Breast epithelium (tissue), 4 donors: Measurements from ENCODE around the gene CDK6. TPM values are rescaled to one million over a fixed set of nuclear protein-coding genes. Genes with fewer than 3 reads are reported as not detected.
A peak's percentile ranks its signal among the peaks of the same experiment; 100 is the strongest.

Experiments
- DNase-seq, 2 donors: peaks; one replicate each; pipeline ENCODE4 v3.0.0-alpha.2; 2019; ENCODE audit warnings: low spot score in 2 of 2
- H3K27ac ChIP-seq, 2 donors: fragments of 200-600 bp; sonication (generic) in 1 of 2; one replicate each; pipeline ENCODE4 v1.5.1; 2016 to 2019; ENCODE audit warnings: mild to moderate bottlenecking in 1 of 2
- H3K27me3 ChIP-seq, 2 donors: fragments of 200-600 bp; sonication (generic) in 1 of 2; one replicate each; pipeline versions ENCODE4 v1.5.1 to v1.6.0; 2017 to 2019; ENCODE audit warnings: control low read depth in 1 of 2, mild to moderate bottlenecking in 1 of 2
- H3K36me3 ChIP-seq: fragments of 200-600 bp; one replicate; pipeline ENCODE4 v1.5.1; 2019
- H3K4me1 ChIP-seq, 2 donors: fragments of 200-600 bp; sonication (generic); one replicate each; pipeline ENCODE4 v1.5.1; 2016 to 2019; ENCODE audit warnings: control low read depth in 1 of 2
- H3K4me3 ChIP-seq, 3 donors: fragments of 200-600 bp; sonication (generic); 1 replicate in 2 of 3; 2 replicates in 1 of 3; pipeline ENCODE4 v1.5.1; 2016 to 2019; ENCODE audit warnings: mild to moderate bottlenecking in 3 of 3, moderate library complexity in 2 of 3
- H3K9me3 ChIP-seq, 2 donors: fragments of 200-600 bp; sonication (generic) in 1 of 2; one replicate each; pipeline ENCODE4 v1.5.1; 2016 to 2019; ENCODE audit warnings: control low read depth in 1 of 2
- POLR2A ChIP-seq: fragments of 450-650 bp; IDR thresholded peaks from one replicate; pipeline ENCODE4 v1.6.1; 2016; ENCODE audit warnings: antibody characterized with exemption, mild to moderate bottlenecking, moderate library complexity
- POLR2AphosphoS5 ChIP-seq, 3 donors: sonication (generic); formaldehyde crosslinking; IDR thresholded peaks; one replicate each; pipeline ENCODE4 v1.6.1; 2017; ENCODE audit warnings: antibody characterized with exemption in 3 of 3
- intact Hi-C: fragments of 100-400 bp; cut with DNase I; formaldehyde crosslinking; loops from one replicate; pipeline ENCODE4 v1.15.1; 2023; ENCODE audit warnings: low total_unique reads
- total RNA-seq, 3 donors: library from RNA; depleted of rRNA; stranded (reverse); fragments of >200 nt; gene quantifications; one replicate each; pipeline ENCODE4 v1.1.0, GENCODE V29; 2016
- TF ChIP-seq, protein P1 (sequence below), 3 donors: fragments of 450-650 bp; IDR thresholded peaks; one replicate each; pipeline ENCODE4 v1.5.1; 2016 to 2017; ENCODE audit warnings: antibody characterized with exemption in 3 of 3, mild to moderate bottlenecking in 3 of 3, moderate library complexity in 3 of 3

CDK6 gene
- total RNA-seq, 3 donors from 2014 or later: 12.8 to 26.2 (median 23.6) TPM

DNA sequence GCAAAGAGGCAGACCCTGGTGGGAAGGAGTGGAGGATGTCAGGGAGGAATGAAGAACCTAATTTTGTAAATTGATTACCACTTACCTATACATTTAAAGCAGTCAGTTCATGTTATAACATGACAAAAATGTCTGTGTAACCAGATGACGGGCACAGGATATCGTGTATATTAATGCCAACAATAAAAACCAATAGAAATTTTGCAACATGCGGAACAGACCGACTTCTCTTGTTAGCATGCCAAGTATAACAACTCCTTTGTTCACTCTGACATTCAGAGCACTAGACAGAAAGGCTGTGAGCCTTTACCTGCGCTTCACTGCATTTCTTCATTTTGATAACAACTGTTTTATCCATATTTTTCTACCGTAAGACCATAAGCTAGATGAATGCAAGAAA lies 29.9 kb downstream of the CDK6 start:
- TF ChIP-seq POLR2AphosphoS5 (IDR thresholded peaks at IDR 0.05) (no peak), POLR2A (no peak)
- TF ChIP-seq, protein P1, sequence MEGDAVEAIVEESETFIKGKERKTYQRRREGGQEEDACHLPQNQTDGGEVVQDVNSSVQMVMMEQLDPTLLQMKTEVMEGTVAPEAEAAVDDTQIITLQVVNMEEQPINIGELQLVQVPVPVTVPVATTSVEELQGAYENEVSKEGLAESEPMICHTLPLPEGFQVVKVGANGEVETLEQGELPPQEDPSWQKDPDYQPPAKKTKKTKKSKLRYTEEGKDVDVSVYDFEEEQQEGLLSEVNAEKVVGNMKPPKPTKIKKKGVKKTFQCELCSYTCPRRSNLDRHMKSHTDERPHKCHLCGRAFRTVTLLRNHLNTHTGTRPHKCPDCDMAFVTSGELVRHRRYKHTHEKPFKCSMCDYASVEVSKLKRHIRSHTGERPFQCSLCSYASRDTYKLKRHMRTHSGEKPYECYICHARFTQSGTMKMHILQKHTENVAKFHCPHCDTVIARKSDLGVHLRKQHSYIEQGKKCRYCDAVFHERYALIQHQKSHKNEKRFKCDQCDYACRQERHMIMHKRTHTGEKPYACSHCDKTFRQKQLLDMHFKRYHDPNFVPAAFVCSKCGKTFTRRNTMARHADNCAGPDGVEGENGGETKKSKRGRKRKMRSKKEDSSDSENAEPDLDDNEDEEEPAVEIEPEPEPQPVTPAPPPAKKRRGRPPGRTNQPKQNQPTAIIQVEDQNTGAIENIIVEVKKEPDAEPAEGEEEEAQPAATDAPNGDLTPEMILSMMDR (IDR thresholded peaks at IDR 0.05): no peak
- no peak overlapping the region for H3K4me3 ChIP-seq
- DNase-seq: no peak
- H3K36me3 ChIP-seq: no peaks in the 10 kb centered on the region
- H3K27ac ChIP-seq: no peak overlapping the region
- intact Hi-C loops: no loop called here
- H3K27me3 ChIP-seq: no peaks in the 10 kb centered on the region
- H3K9me3 ChIP-seq: no peaks in the 10 kb centered on the region
- no peaks in the 10 kb centered on the region for H3K4me1 ChIP-seq

DNA sequence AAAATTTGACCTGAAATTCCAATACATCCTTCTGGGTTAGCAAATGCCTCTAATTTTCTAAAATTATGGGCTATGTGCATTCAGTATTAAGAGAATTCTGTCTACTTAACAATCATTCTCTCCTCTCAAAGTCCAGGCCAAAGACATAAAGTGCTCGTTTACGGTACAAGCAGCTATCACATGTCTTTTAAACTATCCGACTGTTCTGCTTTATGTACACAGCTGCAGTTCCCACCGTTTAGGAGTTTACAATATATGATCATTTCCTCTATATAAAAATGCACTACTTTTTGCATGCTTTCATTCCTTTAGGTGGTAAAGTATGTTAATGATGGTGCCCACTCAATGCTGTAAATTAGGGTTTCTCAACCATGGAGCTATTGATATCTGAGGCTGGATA lies 34.0 kb downstream of the CDK6 start:
- Histone ChIP-seq H3K27ac (no peak overlapping the region), H3K27me3 (no peaks in the 10 kb centered on the region), H3K9me3 (no peaks in the 10 kb centered on the region), H3K4me3 (no peak overlapping the region), H3K36me3 (no peaks in the 10 kb centered on the region), H3K4me1 (no peaks in the 10 kb centered on the region)
- DNase-seq: no peak
- intact Hi-C loops: no loop called here
- TF ChIP-seq POLR2AphosphoS5 (IDR thresholded peaks at IDR 0.05) (no peak), POLR2A (no peak)
- TF ChIP-seq, protein P1 (IDR thresholded peaks at IDR 0.05): no peak

DNA sequence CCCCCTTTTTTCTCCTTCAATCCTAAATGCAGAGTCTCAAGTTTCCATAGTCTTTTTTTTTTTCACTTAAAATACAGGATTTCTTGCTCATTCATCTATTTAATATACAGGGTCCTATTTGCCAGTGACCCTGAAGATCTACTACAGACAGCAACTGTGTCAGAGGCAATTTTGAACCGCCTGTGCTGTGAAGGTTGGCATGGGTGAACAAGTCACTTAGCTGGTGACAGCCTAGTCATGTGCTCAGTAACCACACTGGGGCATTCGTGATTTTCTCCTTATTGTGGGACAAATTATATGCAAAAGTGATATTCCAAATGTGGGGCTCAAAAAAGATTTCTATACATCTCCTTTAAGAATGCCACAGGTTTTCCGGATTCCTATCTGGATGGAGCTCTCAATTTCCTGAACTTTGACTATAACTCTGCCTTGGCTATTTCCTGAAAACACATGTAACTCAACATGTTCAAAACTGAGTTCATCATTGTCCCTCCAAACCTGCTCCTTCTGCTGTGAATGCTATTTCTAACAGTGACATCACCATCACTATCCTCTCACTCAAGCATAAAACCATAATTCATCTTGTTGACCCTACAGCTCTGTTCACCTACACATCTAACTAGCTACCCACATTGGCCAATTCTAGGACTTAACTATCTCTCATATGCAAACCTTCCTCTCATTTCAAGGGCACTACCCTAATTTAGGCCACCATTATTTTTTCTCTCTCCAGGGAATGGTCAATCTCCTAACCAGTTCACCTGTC lies 36.7 kb downstream of the CDK6 start:
- Histone ChIP-seq H3K9me3 (no peaks in the 10 kb centered on the region), H3K27me3 (no peaks in the 10 kb centered on the region), H3K36me3 (no peaks in the 10 kb centered on the region), H3K27ac (no peak overlapping the region), H3K4me3 (no peak overlapping the region), H3K4me1 (no peaks in the 10 kb centered on the region)
- TF ChIP-seq POLR2AphosphoS5 (IDR thresholded peaks at IDR 0.05) (no peak), POLR2A (no peak)
- TF ChIP-seq, protein P1 (IDR thresholded peaks at IDR 0.05): no peak
- DNase-seq: no peak
- intact Hi-C loops: no loop called here

DNA sequence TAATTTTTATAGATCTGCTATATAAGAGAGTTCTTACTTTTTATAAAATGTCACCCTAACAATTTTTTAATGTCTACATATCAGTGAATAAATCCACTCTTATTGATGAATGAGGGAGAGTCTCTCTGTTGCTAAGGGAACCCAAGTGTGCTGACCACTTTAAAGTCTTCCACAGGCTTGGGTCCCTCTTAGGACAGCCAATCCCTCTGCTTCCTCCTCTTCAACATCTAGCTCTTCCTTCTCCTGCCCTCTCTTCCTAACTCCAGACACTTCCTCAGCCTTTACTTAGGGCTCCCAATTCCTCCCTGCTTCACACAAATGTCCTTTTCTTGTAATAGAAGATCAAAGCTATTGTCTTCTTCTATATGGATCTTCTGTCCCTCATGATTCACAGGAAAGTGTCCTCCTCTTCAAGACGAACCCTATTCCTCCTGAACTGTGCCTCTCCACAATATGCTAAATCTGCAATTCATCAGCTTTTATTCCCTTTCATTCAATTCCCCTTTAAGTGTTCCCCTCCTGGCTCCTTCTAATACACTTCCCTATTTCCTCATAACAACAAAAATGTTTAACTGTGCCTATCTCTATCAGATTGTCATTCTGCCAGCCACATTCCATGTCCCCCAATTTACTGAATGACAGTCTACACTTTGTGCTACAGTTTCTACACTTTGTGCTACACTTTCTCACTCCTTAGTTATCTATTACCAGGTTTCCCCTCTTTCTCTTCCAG lies 37.7 kb downstream of the CDK6 start:
- DNase-seq: no peak
- Histone ChIP-seq H3K9me3 (no peaks in the 10 kb centered on the region), H3K36me3 (no peaks in the 10 kb centered on the region), H3K27me3 (no peaks in the 10 kb centered on the region), H3K27ac (no peak overlapping the region), H3K4me1 (no peaks in the 10 kb centered on the region), H3K4me3 (no peak overlapping the region)
- TF ChIP-seq, protein P1 (IDR thresholded peaks at IDR 0.05): no peak
- no peak for TF ChIP-seq POLR2AphosphoS5 (IDR thresholded peaks at IDR 0.05)
- no peak for TF ChIP-seq POLR2A
- intact Hi-C loops: no loop called here

DNA sequence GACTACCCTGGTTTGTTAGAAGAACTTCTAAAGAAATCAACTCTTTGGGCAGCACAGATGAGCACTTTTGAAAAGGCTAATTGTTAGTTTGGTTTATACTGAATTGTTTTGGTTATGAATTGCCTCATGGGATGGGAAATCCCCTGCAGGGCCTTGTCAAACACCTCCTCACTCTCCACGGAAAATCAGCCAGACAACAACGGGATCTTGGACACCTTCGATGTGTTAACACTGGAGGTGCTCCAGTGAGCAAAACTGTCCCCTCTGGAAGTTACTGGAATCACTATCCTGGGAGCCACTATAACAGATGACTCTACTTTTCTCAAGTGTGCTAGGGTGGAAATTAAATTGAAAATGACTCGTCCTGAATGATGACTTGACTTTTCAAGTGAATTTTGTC lies 38.7 kb downstream of the CDK6 start:
- H3K27ac ChIP-seq: peak overlapping the region; percentile 26 to 38
- intact Hi-C loops: no loop called here
- no peaks in the 10 kb centered on the region for H3K9me3 ChIP-seq
- DNase-seq: no peak
- H3K4me1 ChIP-seq: no peaks in the 10 kb centered on the region
- H3K36me3 ChIP-seq: no peaks in the 10 kb centered on the region
- no peak overlapping the region for H3K4me3 ChIP-seq
- no peaks in the 10 kb centered on the region for H3K27me3 ChIP-seq
- no peak for TF ChIP-seq POLR2AphosphoS5 (IDR thresholded peaks at IDR 0.05)
- no peak for TF ChIP-seq POLR2A
- TF ChIP-seq, protein P1 (IDR thresholded peaks at IDR 0.05): no peak
